Measurements from ENCODE around the gene SLC12A4. TPM values are rescaled to one million over a fixed set of nuclear protein-coding genes. Genes with fewer than 3 reads are reported as not detected.

The SLC12A4 gene
- polyA plus RNA-seq, 1 donor (not counting 4 experiments of a cell fraction or from before 2014, with no cell fraction given) = 59.3 TPM

- H3K4me3 ChIP-seq (ENCODE audit: control insufficient read depth in 2 of 3, extremely low read depth in 1 of 3, insufficient read depth in 2 of 3, low read depth in 1 of 3, low read length in 3 of 3) = no peak overlapping the region
- no peak overlapping the region for H2AFZ ChIP-seq (ENCODE audit: control insufficient read depth, low read length)
- no peaks in the 10 kb centered on the region for H3K36me3 ChIP-seq (ENCODE audit: control insufficient read depth in 2 of 2, extremely low read depth in 1 of 2, insufficient read depth in 2 of 2, low read length in 2 of 2)
- no peaks in the 10 kb centered on the region for H3K9me1 ChIP-seq (ENCODE audit: control insufficient read depth, extremely low read depth, insufficient read depth, low read length)
- TF ChIP-seq EZH2 (IDR thresholded peaks at IDR 0.05; ENCODE audit: low read length) = no peak
- TF ChIP-seq CTCF (optimal IDR thresholded peaks at IDR 0.05 in 1 of 3, IDR thresholded peaks at IDR 0.05 in 1 of 3, conservative IDR thresholded peaks at IDR 0.05 in 1 of 3; ENCODE audit: extremely low read depth in 1 of 3, insufficient read depth in 2 of 3, low read length in 3 of 3) = no peak
- no peak overlapping the region for H3K27ac ChIP-seq (ENCODE audit: control insufficient read depth, insufficient read depth, low read length)
- H3K9me3 ChIP-seq (ENCODE audit: control insufficient read depth, low read depth, low read length) = no peaks in the 10 kb centered on the region
- no peak overlapping the region for H3K9ac ChIP-seq (ENCODE audit: control insufficient read depth, extremely low read depth, insufficient read depth, low read length)
- H3K79me2 ChIP-seq (ENCODE audit: control insufficient read depth, insufficient read depth, low read length) = no peaks in the 10 kb centered on the region
- dilution Hi-C loops (cut with MboI; ENCODE audit: extremely low pct_ligation_motif_present, low sequenced_read_pairs) = no loop called here
- no peak for DNase-seq (ENCODE audit: low read depth, low spot score)
- H3K4me2 ChIP-seq (ENCODE audit: control insufficient read depth, extremely low read depth, insufficient read depth, low read depth, low read length) = no peak overlapping the region
- peaks cover 21% of the 10 kb centered on the region for H3K4me1 ChIP-seq (ENCODE audit: control insufficient read depth, extremely low read depth, insufficient read depth, low read length)
- H4K20me1 ChIP-seq (ENCODE audit: control insufficient read depth, extremely low read depth, insufficient read depth, low read length) = no peaks in the 10 kb centered on the region
- H3K27me3 ChIP-seq (ENCODE audit: control insufficient read depth, extremely low read depth, insufficient read depth, low read length) = no peaks in the 10 kb centered on the region
- no peak for FAIRE-seq
These were observed 34.6 kb upstream of the SLC12A4 start for GRCh38 chr16:68003031-68003430.

- Histone ChIP-seq H3K27ac (ENCODE audit: control insufficient read depth, insufficient read depth, low read length) (no peak overlapping the region), H3K36me3 (ENCODE audit: control insufficient read depth in 2 of 2, extremely low read depth in 1 of 2, insufficient read depth in 2 of 2, low read length in 2 of 2) (no peaks in the 10 kb centered on the region), H3K9ac (ENCODE audit: control insufficient read depth, extremely low read depth, insufficient read depth, low read length) (no peak overlapping the region), H3K4me3 (ENCODE audit: control insufficient read depth in 2 of 3, extremely low read depth in 1 of 3, insufficient read depth in 2 of 3, low read depth in 1 of 3, low read length in 3 of 3) (no peak overlapping the region), H3K9me1 (ENCODE audit: control insufficient read depth, extremely low read depth, insufficient read depth, low read length) (no peaks in the 10 kb centered on the region), H2AFZ (ENCODE audit: control insufficient read depth, low read length) (no peak overlapping the region), H3K27me3 (ENCODE audit: control insufficient read depth, extremely low read depth, insufficient read depth, low read length) (no peaks in the 10 kb centered on the region), H3K4me1 (ENCODE audit: control insufficient read depth, extremely low read depth, insufficient read depth, low read length) (peaks cover 9% of the 10 kb centered on the region), H3K79me2 (ENCODE audit: control insufficient read depth, insufficient read depth, low read length) (no peaks in the 10 kb centered on the region), H4K20me1 (ENCODE audit: control insufficient read depth, extremely low read depth, insufficient read depth, low read length) (no peaks in the 10 kb centered on the region), H3K4me2 (ENCODE audit: control insufficient read depth, extremely low read depth, insufficient read depth, low read depth, low read length) (no peak overlapping the region), H3K9me3 (ENCODE audit: control insufficient read depth, low read depth, low read length) (no peaks in the 10 kb centered on the region)
- FAIRE-seq (no peak), DNase-seq (ENCODE audit: low read depth, low spot score) (no peak)
- dilution Hi-C loops (cut with MboI; ENCODE audit: extremely low pct_ligation_motif_present, low sequenced_read_pairs) = no loop called here
- no peak for TF ChIP-seq CTCF (optimal IDR thresholded peaks at IDR 0.05 in 1 of 3, IDR thresholded peaks at IDR 0.05 in 1 of 3, conservative IDR thresholded peaks at IDR 0.05 in 1 of 3; ENCODE audit: extremely low read depth in 1 of 3, insufficient read depth in 2 of 3, low read length in 3 of 3)
- TF ChIP-seq EZH2 (IDR thresholded peaks at IDR 0.05; ENCODE audit: low read length) = no peak
These were observed 32.0 kb upstream of the SLC12A4 start for GRCh38 chr16:68000450-68000849.

Measured in keratinocyte (primary cell).